K562 (cell line): ENCODE results near the gene ELFN2. TPM values are rescaled to one million over a fixed set of nuclear protein-coding genes. Genes with fewer than 3 reads are reported as not detected.

Source experiments
- ATAC-seq: fragments of 200-7000 bp; cut with Tn5 transposase; 3 replicates; pipeline ENCODE4 v1.9.1; 2020; ENCODE audit warnings: moderate library complexity
- BruUV-seq: library from RNA; stranded (reverse); fragments of 400-500 nt; replicated peaks from 2 replicates; lab custom pipeline; 2021; lab: Mats Ljungman, UMichigan
- CTCF ChIA-PET: fragments of 300-600 bp; formaldehyde crosslinking; extraction: SDS; loops from one replicate; lab custom pipeline; 2021; ENCODE audit warnings: low intra/inter-chr PET ratio; lab: Yijun Ruan, JAX
- POLR2A ChIA-PET: fragments of 300-600, 350-650 bp; sonication (Branson Sonifier 250); formaldehyde crosslinking; extraction: SDS; loops from one replicate; lab custom pipeline; 2021; ENCODE audit warnings: antibody characterized with exemption, inconsistent platforms; lab: Yijun Ruan, JAX
- DNase-seq, 4 experiments: peaks; one replicate each; pipeline versions ENCODE4 v3.0.0 to v3.0.0-alpha.2; 2011 to 2018; ENCODE audit warnings: low spot score in 3 of 4, mixed read lengths in 3 of 4; ENCODE audit errors: extremely low read depth in 1 of 4
- FAIRE-seq: peaks from 2 replicates; lab custom pipeline; 2011; peaks lifted over from hg19 to GRCh38; lab: Jason Lieb, UNC
- H2AFZ ChIP-seq: 2 replicates; pipeline ENCODE4 v1.6.0; 2011; ENCODE audit warnings: low read depth, low read length, control low read depth, inconsistent platforms
- H3K27ac ChIP-seq: fragments of 200-600 bp; 3 replicates; pipeline ENCODE4 v1.8.0; 2011; ENCODE audit warnings: low read depth, mild to moderate bottlenecking, control low read depth, inconsistent platforms, low read length, moderate library complexity, mixed read lengths; ENCODE audit errors: extremely low read depth
- H3K27me3 ChIP-seq, 2 experiments: fragments of 300-600 bp in 1 of 2; 2 replicates in 1 of 2; 3 replicates in 1 of 2; pipeline versions ENCODE4 v1.6.0 to v1.8.0; 2011; ENCODE audit warnings: inconsistent platforms in 2 of 2, low read length in 2 of 2, mild to moderate bottlenecking in 1 of 2, mixed read lengths in 1 of 2, moderate library complexity in 1 of 2; ENCODE audit not compliant: control insufficient read depth in 2 of 2, insufficient read depth in 2 of 2
- H3K36me3 ChIP-seq: fragments of 300-600 bp; 3 replicates; pipeline ENCODE4 v1.8.0; 2011; ENCODE audit warnings: mild to moderate bottlenecking, low read length, inconsistent platforms; ENCODE audit not compliant: control insufficient read depth, insufficient read depth
- H3K4me1 ChIP-seq, 2 experiments: fragments of 200-600 bp in 1 of 2; replicated peaks in 1 of 2; 2 replicates in 1 of 2; 3 replicates in 1 of 2; pipeline versions ENCODE4 v1.5.1 to v1.8.0; 2011; ENCODE audit warnings: inconsistent platforms in 2 of 2, low read length in 2 of 2, mild to moderate bottlenecking in 1 of 2, mixed read lengths in 1 of 2, moderate library complexity in 1 of 2; ENCODE audit not compliant: control insufficient read depth in 2 of 2, insufficient read depth in 2 of 2
- H3K4me2 ChIP-seq: 2 replicates; pipeline ENCODE4 v1.6.1; 2011; ENCODE audit warnings: low read length, control low read depth, inconsistent platforms, mixed read lengths; ENCODE audit not compliant: insufficient read depth
- H3K4me3 ChIP-seq: fragments of 200-600 bp; sonication (generic), shearing (Covaris generic); 2 replicates; pipeline ENCODE4 v1.5.1; 2016; ENCODE audit warnings: control low read depth, inconsistent platforms
- H3K79me2 ChIP-seq: fragments of 200-600 bp; 3 replicates; pipeline ENCODE4 v1.8.0; 2011; ENCODE audit warnings: low read length, inconsistent platforms; ENCODE audit not compliant: control insufficient read depth, insufficient read depth
- H3K9ac ChIP-seq, 2 experiments: 2 replicates each; pipeline versions ENCODE4 v1.6.0 to v1.6.1; 2011; ENCODE audit warnings: low read depth in 2 of 2, low read length in 2 of 2, control low read depth in 1 of 2, inconsistent platforms in 1 of 2, mild to moderate bottlenecking in 1 of 2, mixed read lengths in 1 of 2; ENCODE audit not compliant: insufficient read depth in 1 of 2
- H3K9me1 ChIP-seq: one replicate; pipeline ENCODE4 v1.6.0; 2011; ENCODE audit warnings: inconsistent platforms, mild to moderate bottlenecking, low read length, moderate library complexity; ENCODE audit not compliant: control insufficient read depth, insufficient read depth
- H3K9me3 ChIP-seq: replicated peaks from 2 replicates; pipeline ENCODE4 v1.5.1; 2011; ENCODE audit warnings: low read depth, low read length, inconsistent platforms; ENCODE audit not compliant: control insufficient read depth, insufficient read depth
- H4K20me1 ChIP-seq: replicated peaks from 2 replicates; pipeline ENCODE4 v1.6.1; 2011; ENCODE audit warnings: low read length, inconsistent platforms, mixed read lengths; ENCODE audit not compliant: control insufficient read depth, insufficient read depth
- BMI1 ChIP-seq: fragments of 150-350 bp; IDR thresholded peaks from 2 replicates; pipeline ENCODE4 v1.6.1; 2014; ENCODE audit warnings: low read length
- CEBPZ ChIP-seq: fragments of 150-350 bp; IDR thresholded peaks from 2 replicates; pipeline ENCODE4 v1.6.1; 2014; ENCODE audit warnings: low read depth, mild to moderate bottlenecking, low read length, borderline replicate concordance
- CHCHD3 ChIP-seq: fragments of 250-450 bp; sonication (Bioruptor Pico); IDR thresholded peaks from 2 replicates; pipeline ENCODE4 v2.1.2; 2022; ENCODE audit warnings: mild to moderate bottlenecking
- FIP1L1 ChIP-seq: fragments of 200-400 bp; formaldehyde crosslinking; IDR thresholded peaks from 2 replicates; pipeline ENCODE4 v1.6.1; 2018; ENCODE audit warnings: mild to moderate bottlenecking, low read depth, low read length; ENCODE audit not compliant: poor library complexity, severe bottlenecking
- FUS ChIP-seq: fragments of 200-400 bp; formaldehyde crosslinking; optimal IDR thresholded peaks from 2 replicates; pipeline ENCODE3; 2017; ENCODE audit warnings: low read depth, low read length
- HDGF ChIP-seq: fragments of 450-650 bp; IDR thresholded peaks from 2 replicates; pipeline ENCODE4 v1.6.1; 2016
- IFI16 ChIP-seq: fragments of 250-450 bp; sonication (Bioruptor Pico); IDR thresholded peaks from 2 replicates; pipeline ENCODE4 v2.1.2; 2022; ENCODE audit warnings: mild to moderate bottlenecking, inconsistent platforms
- KDM2B ChIP-seq: fragments of 250-450 bp; sonication (Bioruptor Pico); IDR thresholded peaks from 2 replicates; pipeline ENCODE4 v1.8.0; 2021; ENCODE audit warnings: mild to moderate bottlenecking, moderate library complexity
- RBFOX2 ChIP-seq: fragments of 200-400 bp; formaldehyde crosslinking; IDR thresholded peaks from 2 replicates; pipeline ENCODE4 v1.6.1; 2017; ENCODE audit warnings: low read depth, mild to moderate bottlenecking, low read length, moderate library complexity
- SAP30 ChIP-seq: fragments of 200-600 bp; sonication (generic); IDR thresholded peaks from 2 replicates; pipeline ENCODE4 v1.6.1; 2012; ENCODE audit warnings: borderline replicate concordance, low read depth, mild to moderate bottlenecking, moderate library complexity, low read length, control low read depth, inconsistent platforms; ENCODE audit not compliant: insufficient read depth, poor library complexity, severe bottlenecking
- TCF15 ChIP-seq: fragments of 250-450 bp; sonication (Bioruptor Pico); IDR thresholded peaks from 2 replicates; pipeline ENCODE4 v1.8.0; 2022; ENCODE audit warnings: moderate library complexity, mild to moderate bottlenecking, inconsistent platforms
- ZHX1 ChIP-seq: fragments of 150-350 bp; conservative IDR thresholded peaks from 2 replicates; pipeline ENCODE4 v1.6.1; 2014; ENCODE audit warnings: low read length
- ZNF124 ChIP-seq: sonication (generic); formaldehyde crosslinking; IDR thresholded peaks from 2 replicates; pipeline ENCODE4 v1.8.1; 2022; ENCODE audit warnings: missing genetic modification reagents
- ZNF311 ChIP-seq: fragments of 250-450 bp; sonication (Bioruptor Pico); IDR thresholded peaks from 2 replicates; pipeline ENCODE4 v1.4.0; 2020; ENCODE audit warnings: mild to moderate bottlenecking, moderate library complexity
- ZNF79 ChIP-seq: fragments of 250-450 bp; sonication (Bioruptor Pico); IDR thresholded peaks from 2 replicates; pipeline ENCODE4 v1.4.0; 2020; ENCODE audit warnings: low read depth, mild to moderate bottlenecking, moderate library complexity
- WGBS: fragments of 100-300 bp; shearing (Covaris generic); methylation state at CpG from one replicate; pipeline ENCODE4 v1.1.6; 2016; ENCODE audit warnings: low coverage, mixed read lengths; ENCODE audit not compliant: insufficient coverage; ENCODE audit errors: missing lambda C conversion rate; 5-methylcytosine and 5-hydroxymethylcytosine counted together
- in situ Hi-C: fragments of 300-500 bp; cut with MboI; formaldehyde crosslinking; loops from 4 replicates; pipeline ENCODE4 v1.15.0; 2018; ENCODE audit warnings: inconsistent platforms, mixed read lengths
- intact Hi-C: fragments of 100-400 bp; cut with micrococcal nuclease; formaldehyde crosslinking; loops from 2 replicates; pipeline ENCODE4 v1.14.2; 2022
- polyA plus RNA-seq, 8 experiments: library from polyadenylated mRNA; depleted of rRNA in 4 of 8; stranded (reverse) in 5 of 8; unstranded in 3 of 8; fragments of >200 nt; fragmentation: Nextera tagmentation in 2 of 8; fragmentation: Illumina TruSeq in 1 of 8; extraction: Ambion mirVana in 2 of 8; extraction: Trizol in 1 of 8; gene quantifications; 2 replicates each; pipeline versions ENCODE4 v1.2.1 to v1.2.3, GENCODE V29; 2011 to 2014; ENCODE audit warnings: inconsistent platforms in 1 of 8, missing spikeins in 1 of 8
- total RNA-seq, 7 experiments: library from RNA; depleted of rRNA in 6 of 7; stranded (reverse); fragments of >200 nt in 6 of 7; fragmentation: Illumina TruSeq in 2 of 7; extraction: Trizol in 2 of 7; gene quantifications; 2 replicates each; pipeline versions ENCODE4 v1.2.1 to v1.2.3, GENCODE V29; 2011 to 2021; ENCODE audit warnings: low replicate concordance in 1 of 7

Gene ELFN2
- total and polyA plus RNA-seq, 9 of the 15 experiments (the other 6 are each of a cell fraction or from before 2014, with no cell fraction given) = not detected

GRCh38 chr22:37351232-37351631 lies 76.0 kb downstream of the ELFN2 start (continued):
- no peak for TF ChIP-seq ZHX1
- TF ChIP-seq RBFOX2 = no peak
- TF ChIP-seq BMI1 = no peak

GRCh38 chr22:37349043-37349814 lies 78.0 kb downstream of the ELFN2 start:
- H3K4me2 ChIP-seq = no peak overlapping the region
- H3K79me2 ChIP-seq = no peaks in the 10 kb centered on the region
- no peak overlapping the region for H3K27ac ChIP-seq
- no peaks in the 10 kb centered on the region for H3K4me1 ChIP-seq
- no peak overlapping the region for H2AFZ ChIP-seq
- no peaks in the 10 kb centered on the region for H3K9me3 ChIP-seq
- H3K36me3 ChIP-seq = no peaks in the 10 kb centered on the region
- DNase-seq (no peak), ATAC-seq (no peak), FAIRE-seq (no peak)
- in situ Hi-C loops = no loop called here
- no TSS peak for BruUV-seq
- H3K9ac ChIP-seq = no peak overlapping the region
- H4K20me1 ChIP-seq = no peaks in the 10 kb centered on the region
- H3K4me3 ChIP-seq = no peak overlapping the region
- CTCF ChIA-PET = no interaction called here
- H3K27me3 ChIP-seq = peaks cover 6 to 53% of the 10 kb centered on the region in 2 experiments; a peak in 4 of 5 replicates
- POLR2A ChIA-PET = no interaction called here
- WGBS = 2% methylated on average over 14 of the region's 19 CpGs
- H3K9me1 ChIP-seq = no peaks in the 10 kb centered on the region
- intact Hi-C loops = no loop called here
- TF ChIP-seq CEBPZ (no peak), ZNF311 (no peak), HDGF (no peak), CHCHD3 (no peak), KDM2B (CRISPR knock-in tag) (no peak), ZNF124 (CRISPR knock-in tag) (no peak), FUS (no peak), IFI16 (no peak), FIP1L1 (no peak), SAP30 (no peak), ZNF79 (CRISPR knock-in tag) (no peak), TCF15 (CRISPR knock-in tag) (no peak)
